Measurements from ENCODE around the gene SNX24.

SNX24 gene

GRCh38 chr5:122977319-122977718 is 131.9 kb downstream of the SNX24 start:
- POLR2A ChIA-PET, result no interaction called here
- CTCF ChIA-PET, result no interaction called here
- peaks cover 11% of the 10 kb centered on the region for H3K4me1 ChIP-seq (ENCODE audit: control insufficient read depth, insufficient read depth, low read length)
- no peak overlapping the region for H3K4me3 ChIP-seq (ENCODE audit: low read depth, low read length)
- no peaks in the 10 kb centered on the region for H3K9me3 ChIP-seq (ENCODE audit: control insufficient read depth, insufficient read depth, low read depth, low read length)
- H3K27ac ChIP-seq (ENCODE audit: extremely low read depth, low read depth, low read length), result no peak overlapping the region
- no peak for TF ChIP-seq ZNF350 (tag by site-specific recombination; IDR thresholded peaks at IDR 0.05)
- TF ChIP-seq HOXD13 (CRISPR knock-in tag; IDR thresholded peaks at IDR 0.05; ENCODE audit: borderline replicate concordance), result no peak
- 0 out of 2 replicates have a peak, but pooled peaks have one; percentile 7 for TF ChIP-seq PRDM6 (tag by site-specific recombination; IDR thresholded peaks at IDR 0.05)
- H3K36me3 ChIP-seq (ENCODE audit: control insufficient read depth in 2 of 2, insufficient read depth in 1 of 2, low read length in 2 of 2), result no peaks in the 10 kb centered on the region

GRCh38 chr5:122978068-122978467 is 132.7 kb downstream of the SNX24 start:
- Histone ChIP-seq H3K9me3 (ENCODE audit: control insufficient read depth, insufficient read depth, low read depth, low read length) (no peaks in the 10 kb centered on the region), H3K4me3 (ENCODE audit: low read depth, low read length) (no peak overlapping the region), H3K27ac (ENCODE audit: extremely low read depth, low read depth, low read length) (no peak overlapping the region), H3K36me3 (ENCODE audit: control insufficient read depth in 2 of 2, insufficient read depth in 1 of 2, low read length in 2 of 2) (no peaks in the 10 kb centered on the region), H3K4me1 (ENCODE audit: control insufficient read depth, insufficient read depth, low read length) (peaks cover 11% of the 10 kb centered on the region)
- ChIA-PET POLR2A (no interaction called here), CTCF (interaction anchor here (1.0 kb wide), 1 partner anchor 26 kb away, joined by 5 read pairs; no protein-coding TSS in a partner anchor)
- TF ChIP-seq ZNF830 (tag by site-specific recombination; IDR thresholded peaks at IDR 0.05; ENCODE audit: low read depth) (no peak), ZXDB (tag by site-specific recombination; IDR thresholded peaks at IDR 0.05) (no peak), ZNF302 (tag by site-specific recombination; IDR thresholded peaks at IDR 0.05; ENCODE audit: low read depth) (no peak), ZBTB8A (tag by site-specific recombination; IDR thresholded peaks at IDR 0.05) (no peak), RBAK (tag by site-specific recombination; IDR thresholded peaks at IDR 0.05) (no peak), ZNF239 (tag by site-specific recombination; IDR thresholded peaks at IDR 0.05) (no peak), EGR2 (tag by site-specific recombination; IDR thresholded peaks at IDR 0.05; ENCODE audit: low read depth) (no peak), ZNF311 (tag by site-specific recombination; IDR thresholded peaks at IDR 0.05; ENCODE audit: borderline replicate concordance) (no peak), ZNF621 (tag by site-specific recombination; IDR thresholded peaks at IDR 0.05) (no peak), ZNF148 (tag by site-specific recombination; IDR thresholded peaks at IDR 0.05; ENCODE audit: borderline replicate concordance) (no peak), ZNF2 (tag by site-specific recombination; IDR thresholded peaks at IDR 0.05) (no peak), YY1 (tag by site-specific recombination; IDR thresholded peaks at IDR 0.05) (no peak), ZNF670 (tag by site-specific recombination; IDR thresholded peaks at IDR 0.05; ENCODE audit: low read depth) (no peak), ZNF785 (tag by site-specific recombination; IDR thresholded peaks at IDR 0.05) (no peak), ZNF354C (tag by site-specific recombination; IDR thresholded peaks at IDR 0.05; ENCODE audit: borderline replicate concordance, low read depth) (no peak), ZNF747 (tag by site-specific recombination; IDR thresholded peaks at IDR 0.05) (no peak), ZNF184 (tag by site-specific recombination; IDR thresholded peaks at IDR 0.05) (no peak)

Measured in HEK293 (cell line).